Left lobe of liver (tissue), 2 donors: ENCODE results near the gene PDIA5. TPM values are rescaled to one million over a fixed set of nuclear protein-coding genes. Genes with fewer than 3 reads are reported as not detected.
"Not testable (repeated sequence)": the region's sequence is repeated elsewhere in the genome, so short reads cannot be mapped to it uniquely, and the experiment has no call there.

Source experiments
- ATAC-seq: fragments of 200-7000 bp; cut with Tn5 transposase; one replicate; pipeline ENCODE4 v1.9.1; 2020; ENCODE audit warnings: mild to moderate bottlenecking, moderate library complexity
- DNase-seq: peaks from one replicate; pipeline ENCODE4 v3.0.0-alpha.2; 2020; ENCODE audit warnings: low spot score
- total RNA-seq: library from RNA; stranded (reverse); gene quantifications from one replicate; pipeline ENCODE4 v1.2.1, GENCODE V29; 2021
- donor health status: DM: no; HTN: no; CAD: no; lungs with moderate emphysema.
- donor health status: DM: no; HTN: yes; CAD: no.

The PDIA5 gene
- total RNA-seq, 1 donor from 2014 or later = 55.0 TPM

GRCh38 chr3:123112232-123112631 lies 45.4 kb downstream of the PDIA5 start:
- DNase-seq = no peak
- no peak for ATAC-seq

- DNase-seq, ATAC-seq: not testable (repeated sequence)
Observed at GRCh38 chr3:123112656-123113055, 45.8 kb downstream of the PDIA5 start.

GRCh38 chr3:123113889-123114450 lies 47.1 kb downstream of the PDIA5 start:
- DNase-seq = no peak
- ATAC-seq = peak; percentile 30

GRCh38 chr3:123116116-123116515 lies 49.3 kb downstream of the PDIA5 start:
- DNase-seq (no peak), ATAC-seq (no peak)

GRCh38 chr3:123119388-123119787 lies 52.6 kb downstream of the PDIA5 start:
- DNase-seq (no peak), ATAC-seq (no peak)

GRCh38 chr3:123119802-123120201 lies 53.0 kb downstream of the PDIA5 start:
- peak; percentile 65 for DNase-seq
- peak; percentile 77 for ATAC-seq

- ATAC-seq (no peak), DNase-seq (no peak)
Observed at GRCh38 chr3:123120573-123120972, 53.7 kb downstream of the PDIA5 start.

- ATAC-seq = no peak
- DNase-seq = no peak
Observed at GRCh38 chr3:123122057-123122456, 55.2 kb downstream of the PDIA5 start.

- DNase-seq (no peak), ATAC-seq (no peak)
Observed at GRCh38 chr3:123122525-123123315, 55.9 kb downstream of the PDIA5 start.

GRCh38 chr3:123123716-123124616 lies 57.1 kb downstream of the PDIA5 start:
- ATAC-seq = no peak
- DNase-seq = no peak

- DNase-seq = no peak
- no peak for ATAC-seq
Observed at GRCh38 chr3:123124971-123125370, 58.1 kb downstream of the PDIA5 start.

GRCh38 chr3:123126031-123126430 lies 59.2 kb downstream of the PDIA5 start:
- ATAC-seq = no peak
- no peak for DNase-seq

GRCh38 chr3:123126653-123127052 lies 59.8 kb downstream of the PDIA5 start:
- ATAC-seq = no peak
- DNase-seq = no peak

- DNase-seq = no peak
- ATAC-seq = peak; percentile 4
Observed at GRCh38 chr3:123129092-123129491, 62.3 kb downstream of the PDIA5 start.

GRCh38 chr3:123129532-123129931 lies 62.7 kb downstream of the PDIA5 start:
- ATAC-seq = peak; percentile 70
- peak; percentile 62 for DNase-seq

- DNase-seq (peak; percentile 85), ATAC-seq (peak; percentile 89)
Observed at GRCh38 chr3:123130079-123130750, 63.4 kb downstream of the PDIA5 start.

- ATAC-seq = no peak
- DNase-seq = no peak
Observed at GRCh38 chr3:123134671-123135070, 67.8 kb downstream of the PDIA5 start.

GRCh38 chr3:123137001-123137400 lies 70.2 kb downstream of the PDIA5 start:
- DNase-seq (no peak), ATAC-seq (no peak)

- ATAC-seq = no peak
Observed at GRCh38 chr3:123138839-123139444, 72.1 kb downstream of the PDIA5 start.

GRCh38 chr3:123139522-123139921 lies 72.7 kb downstream of the PDIA5 start:
- ATAC-seq (no peak), DNase-seq (no peak)

More at GRCh38 chr3:123138839-123139444, 72.1 kb downstream of the PDIA5 start:
- no peak for DNase-seq
